ENCODE results near the gene ANKH. TPM values are rescaled to one million over a fixed set of nuclear protein-coding genes. Genes with fewer than 3 reads are reported as not detected.

ANKH gene
- total RNA-seq, 1 experiment from 2014 or later, result 81.4 TPM

DNA sequence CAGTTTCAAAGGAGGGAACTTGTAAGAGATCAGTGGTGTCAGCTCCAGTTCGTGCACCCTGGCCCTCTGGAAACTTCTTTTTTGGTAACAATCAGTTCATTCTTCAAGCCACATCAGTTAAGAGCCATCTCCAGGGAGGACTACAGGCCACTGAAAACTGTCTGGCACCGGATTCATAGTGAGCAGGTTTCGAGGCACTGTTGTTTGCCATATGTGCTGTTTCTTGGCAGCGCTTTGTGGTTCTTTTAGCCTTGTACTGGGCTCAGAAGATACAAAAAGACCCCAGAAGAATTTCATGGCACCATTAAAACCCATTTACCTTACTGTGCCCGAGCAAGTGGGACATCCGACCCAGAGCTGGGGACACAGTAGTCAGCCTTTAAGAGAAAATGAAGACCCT lies 138.6 kb downstream of the ANKH start:
- Histone ChIP-seq H3K4me2 (no peak overlapping the region), H2AFZ (no peak overlapping the region), H3K4me3 (no peak overlapping the region), H3K27me3 (ENCODE audit: insufficient read depth, low read depth) (peaks cover 27% of the 10 kb centered on the region; the same call in 1 of the 2 replicates), H3K4me1 (replicated peaks; ENCODE audit: insufficient read depth) (no peaks in the 10 kb centered on the region), H3K79me2 (ENCODE audit: low read depth) (no peaks in the 10 kb centered on the region), H4K20me1 (ENCODE audit: insufficient read depth) (no peaks in the 10 kb centered on the region), H3F3A (ENCODE audit: insufficient read depth, low read depth) (no peaks in the 10 kb centered on the region), H3K36me3 (ENCODE audit: low read depth) (no peaks in the 10 kb centered on the region), H3K9me2 (ENCODE audit: insufficient read depth) (no peaks in the 10 kb centered on the region), H3K27ac (no peak overlapping the region), H3K9me3 (ENCODE audit: insufficient read depth, low read depth) (no peaks in the 10 kb centered on the region)
- intact Hi-C loops (cut with micrococcal nuclease; ENCODE audit: unreplicated experiment), result no loop called here
- TF ChIP-seq EZH2 (IDR thresholded peaks at IDR 0.05; ENCODE audit: low read depth), result no peak
- TF ChIP-seq, protein P1, sequence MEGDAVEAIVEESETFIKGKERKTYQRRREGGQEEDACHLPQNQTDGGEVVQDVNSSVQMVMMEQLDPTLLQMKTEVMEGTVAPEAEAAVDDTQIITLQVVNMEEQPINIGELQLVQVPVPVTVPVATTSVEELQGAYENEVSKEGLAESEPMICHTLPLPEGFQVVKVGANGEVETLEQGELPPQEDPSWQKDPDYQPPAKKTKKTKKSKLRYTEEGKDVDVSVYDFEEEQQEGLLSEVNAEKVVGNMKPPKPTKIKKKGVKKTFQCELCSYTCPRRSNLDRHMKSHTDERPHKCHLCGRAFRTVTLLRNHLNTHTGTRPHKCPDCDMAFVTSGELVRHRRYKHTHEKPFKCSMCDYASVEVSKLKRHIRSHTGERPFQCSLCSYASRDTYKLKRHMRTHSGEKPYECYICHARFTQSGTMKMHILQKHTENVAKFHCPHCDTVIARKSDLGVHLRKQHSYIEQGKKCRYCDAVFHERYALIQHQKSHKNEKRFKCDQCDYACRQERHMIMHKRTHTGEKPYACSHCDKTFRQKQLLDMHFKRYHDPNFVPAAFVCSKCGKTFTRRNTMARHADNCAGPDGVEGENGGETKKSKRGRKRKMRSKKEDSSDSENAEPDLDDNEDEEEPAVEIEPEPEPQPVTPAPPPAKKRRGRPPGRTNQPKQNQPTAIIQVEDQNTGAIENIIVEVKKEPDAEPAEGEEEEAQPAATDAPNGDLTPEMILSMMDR (conservative IDR thresholded peaks at IDR 0.05), result no peak
- ChIA-PET CTCF (interaction anchor here (1.0 kb wide), 1 partner anchor 47 kb away, joined by 3 read pairs; no protein-coding TSS in a partner anchor), POLR2A (ENCODE audit: unreplicated experiment) (no interaction called here)
- BruUV-seq (replicated peaks), result no TSS peak
- DNase-seq, result no peak

DNA sequence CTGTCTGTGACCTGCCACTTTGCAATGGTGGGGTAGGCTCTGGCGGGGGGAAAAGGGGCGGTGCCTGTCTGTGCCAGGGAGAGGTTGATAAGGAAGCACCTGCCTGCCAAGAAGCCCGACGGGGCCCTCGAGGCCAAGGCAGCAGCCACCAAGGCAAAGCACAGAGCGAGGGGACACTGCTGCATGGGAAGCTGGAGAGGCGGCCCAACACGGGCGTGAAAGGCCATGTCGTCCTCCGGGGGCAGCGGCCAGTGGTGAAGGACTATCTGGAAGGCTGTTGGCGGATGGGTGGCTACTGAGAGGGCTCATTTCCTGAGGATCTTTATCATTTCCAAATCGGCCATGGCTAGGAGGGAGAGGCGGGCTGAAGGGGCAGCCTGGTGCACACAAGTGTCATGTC lies 140.7 kb downstream of the ANKH start:
- Histone ChIP-seq H3K4me2 (no peak overlapping the region), H3F3A (ENCODE audit: insufficient read depth, low read depth) (no peaks in the 10 kb centered on the region), H3K9me3 (ENCODE audit: insufficient read depth, low read depth) (no peaks in the 10 kb centered on the region), H3K4me3 (no peak overlapping the region), H2AFZ (no peak overlapping the region), H3K4me1 (replicated peaks; ENCODE audit: insufficient read depth) (no peaks in the 10 kb centered on the region), H3K27ac (no peak overlapping the region), H4K20me1 (ENCODE audit: insufficient read depth) (no peaks in the 10 kb centered on the region), H3K36me3 (ENCODE audit: low read depth) (no peaks in the 10 kb centered on the region), H3K79me2 (ENCODE audit: low read depth) (no peaks in the 10 kb centered on the region), H3K27me3 (ENCODE audit: insufficient read depth, low read depth) (peaks cover 27% of the 10 kb centered on the region; the same call in 1 of the 2 replicates), H3K9me2 (ENCODE audit: insufficient read depth) (no peaks in the 10 kb centered on the region)
- intact Hi-C loops (cut with micrococcal nuclease; ENCODE audit: unreplicated experiment), result no loop called here
- ChIA-PET POLR2A (ENCODE audit: unreplicated experiment) (no interaction called here), CTCF (no interaction called here)
- no peak for DNase-seq
- TF ChIP-seq, protein P1 (conservative IDR thresholded peaks at IDR 0.05), result no peak
- TF ChIP-seq EZH2 (IDR thresholded peaks at IDR 0.05; ENCODE audit: low read depth), result no peak
- BruUV-seq (replicated peaks), result no TSS peak

DNA sequence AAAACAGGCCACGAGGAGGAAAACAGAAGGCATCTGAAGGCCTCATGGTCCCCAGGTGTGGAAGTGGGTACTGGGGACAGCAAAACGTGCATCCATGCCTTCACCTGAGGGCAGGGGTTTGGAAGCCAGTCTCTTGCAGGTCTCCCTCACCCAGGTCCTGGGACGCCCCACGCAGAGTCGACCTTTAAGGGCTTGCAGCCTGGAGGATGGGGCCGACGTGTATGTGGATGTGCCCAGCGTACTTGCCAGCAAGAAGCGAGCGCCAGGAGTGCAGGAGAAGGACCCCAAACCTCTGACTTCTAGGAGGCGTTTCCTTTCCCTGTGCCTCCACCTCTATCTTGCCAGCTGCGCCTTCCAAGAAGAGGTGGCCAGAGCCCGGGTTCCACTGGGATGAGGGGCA lies 141.1 kb downstream of the ANKH start:
- Histone ChIP-seq H3K4me3 (no peak overlapping the region), H3K27me3 (ENCODE audit: insufficient read depth, low read depth) (peaks cover 27% of the 10 kb centered on the region; the same call in 1 of the 2 replicates), H3K9me2 (ENCODE audit: insufficient read depth) (no peaks in the 10 kb centered on the region), H3K79me2 (ENCODE audit: low read depth) (no peaks in the 10 kb centered on the region), H4K20me1 (ENCODE audit: insufficient read depth) (no peaks in the 10 kb centered on the region), H3K9me3 (ENCODE audit: insufficient read depth, low read depth) (no peaks in the 10 kb centered on the region), H3F3A (ENCODE audit: insufficient read depth, low read depth) (no peaks in the 10 kb centered on the region), H2AFZ (no peak overlapping the region), H3K4me2 (no peak overlapping the region), H3K4me1 (replicated peaks; ENCODE audit: insufficient read depth) (no peaks in the 10 kb centered on the region), H3K27ac (no peak overlapping the region), H3K36me3 (ENCODE audit: low read depth) (no peaks in the 10 kb centered on the region)
- DNase-seq, result no peak
- no TSS peak for BruUV-seq (replicated peaks)
- intact Hi-C loops (cut with micrococcal nuclease; ENCODE audit: unreplicated experiment), result no loop called here
- ChIA-PET CTCF (no interaction called here), POLR2A (ENCODE audit: unreplicated experiment) (no interaction called here)
- TF ChIP-seq, protein P1 (conservative IDR thresholded peaks at IDR 0.05), result no peak
